Fibroblast of the aortic adventitia (primary cell): ENCODE results near the gene HERC2. TPM values are rescaled to one million over a fixed set of nuclear protein-coding genes. Genes with fewer than 3 reads are reported as not detected.

Source experiments
- DNase-seq: peaks from one replicate; pipeline ENCODE4 v3.0.0-alpha.2; 2010; ENCODE audit warnings: low read depth
- H3K4me3 ChIP-seq: 2 replicates; pipeline ENCODE4 v1.5.1; 2011; ENCODE audit warnings: low read depth, mild to moderate bottlenecking, control low read depth, low read length, moderate library complexity
- CTCF ChIP-seq: IDR thresholded peaks from 2 replicates; pipeline ENCODE4 v1.5.1; 2011; ENCODE audit warnings: mild to moderate bottlenecking, low read length, control low read depth, inconsistent platforms; ENCODE audit not compliant: insufficient read depth
- small RNA-seq: library from RNA; depleted of rRNA; stranded (forward); fragments of <200 nt; gene quantifications from one replicate; pipeline ENCODE3, GENCODE V24; 2012
- total RNA-seq: library from RNA; depleted of rRNA; stranded (reverse); fragments of >200 nt; gene quantifications from 2 replicates; pipeline ENCODE4 v1.2.3, GENCODE V29; 2012; ENCODE audit warnings: low replicate concordance

The HERC2 gene
- total RNA-seq, 1 donor, result 49.1 TPM

DNA sequence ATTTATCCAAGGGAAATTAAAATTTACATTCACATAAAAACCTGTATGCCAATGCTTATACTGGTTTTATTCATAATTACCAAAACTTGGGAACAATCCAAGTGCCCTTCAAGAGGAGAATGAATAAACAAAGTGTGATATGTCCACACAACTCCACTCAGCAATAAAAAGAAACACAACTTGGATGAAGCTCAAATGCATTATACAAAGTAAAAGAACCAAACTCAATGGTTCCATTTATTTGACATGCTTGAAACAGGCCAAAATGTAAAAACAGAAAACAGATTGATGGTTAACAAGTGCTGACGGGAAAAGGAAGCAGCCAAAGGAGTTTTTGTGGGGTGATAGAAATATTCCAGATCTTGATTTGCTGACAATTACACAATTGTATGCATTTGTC lies 246.4 kb downstream of the HERC2 start:
- no peak for DNase-seq
- TF ChIP-seq CTCF, result no peak
- no peak overlapping the region for H3K4me3 ChIP-seq

DNA sequence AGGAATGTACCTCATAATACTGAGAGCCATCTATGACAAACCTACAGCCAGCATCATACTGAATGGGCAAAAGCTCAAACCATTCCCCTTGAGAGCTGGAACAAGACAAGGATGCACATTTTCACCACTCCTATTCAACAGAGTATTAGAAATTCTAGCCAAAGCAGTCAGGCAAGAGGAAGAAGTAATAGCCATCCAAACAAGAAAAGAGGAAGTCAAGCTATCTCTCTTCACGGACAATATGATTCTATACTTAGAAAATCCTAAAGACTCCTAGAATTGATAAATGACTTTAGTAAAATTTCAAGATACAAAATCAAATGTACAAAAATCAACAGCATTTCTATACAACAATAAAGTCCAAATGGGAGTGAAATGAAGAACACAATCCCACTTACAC lies 253.0 kb downstream of the HERC2 start:
- no peak for TF ChIP-seq CTCF
- DNase-seq, result no peak
- no peak overlapping the region for H3K4me3 ChIP-seq

GRCh38 chr15:28066231-28066630 lies 255.7 kb downstream of the HERC2 start:
- TF ChIP-seq CTCF, result no peak
- no peak for DNase-seq
- H3K4me3 ChIP-seq, result no peak overlapping the region

Small RNA genes within 50 kb of the gene (small RNA-seq; reads per million reads assigned to genes)
- not detected for gene AC091304.5

Other genes with a start within 250 kb of the HERC2 start
- gene OCA2, start 222.9 kb downstream of the HERC2 start, total RNA-seq, result not detected in 2 replicates
- 0.08 TPM in 1 of 2 replicates, not detected in the other for gene GOLGA6L24, start 35.9 kb upstream of the HERC2 start, total RNA-seq
- under 0.01 TPM in 1 of 2 replicates, not detected in the other for gene GOLGA8F, start 56.5 kb upstream of the HERC2 start, total RNA-seq
- not detected in 2 replicates for gene GOLGA8G, start 210.8 kb upstream of the HERC2 start, total RNA-seq
- not detected in 2 replicates for gene GOLGA6L25, start 231.4 kb upstream of the HERC2 start, total RNA-seq